A549 treated with AZD9567 at 1 μM for 4 hours (cell line): ENCODE measurements around the gene CCDC92B. TPM values are rescaled to one million over a fixed set of nuclear protein-coding genes. Genes with fewer than 3 reads are reported as not detected.

Source experiments
- total RNA-seq: library from RNA; stranded (reverse); fragments of 200-300 nt; extraction: Qiagen RNA extraction; gene quantifications from 5 replicates; pipeline ENCODE4 v1.2.3, GENCODE V29; 2022; ENCODE audit not compliant: insufficient read depth

CCDC92B gene
- total RNA-seq, result 0.09 to 0.16 TPM (median 0.16 TPM) in 4 of 5 replicates, not detected in the other

GRCh38 chr17:2749058-2749783, at the start of gene CCDC92B:
Gene CCDC92B (minus strand): TSS chr17:2749652. CDS start chr17:2735145, 14,507 bp downstream.

DNA sequence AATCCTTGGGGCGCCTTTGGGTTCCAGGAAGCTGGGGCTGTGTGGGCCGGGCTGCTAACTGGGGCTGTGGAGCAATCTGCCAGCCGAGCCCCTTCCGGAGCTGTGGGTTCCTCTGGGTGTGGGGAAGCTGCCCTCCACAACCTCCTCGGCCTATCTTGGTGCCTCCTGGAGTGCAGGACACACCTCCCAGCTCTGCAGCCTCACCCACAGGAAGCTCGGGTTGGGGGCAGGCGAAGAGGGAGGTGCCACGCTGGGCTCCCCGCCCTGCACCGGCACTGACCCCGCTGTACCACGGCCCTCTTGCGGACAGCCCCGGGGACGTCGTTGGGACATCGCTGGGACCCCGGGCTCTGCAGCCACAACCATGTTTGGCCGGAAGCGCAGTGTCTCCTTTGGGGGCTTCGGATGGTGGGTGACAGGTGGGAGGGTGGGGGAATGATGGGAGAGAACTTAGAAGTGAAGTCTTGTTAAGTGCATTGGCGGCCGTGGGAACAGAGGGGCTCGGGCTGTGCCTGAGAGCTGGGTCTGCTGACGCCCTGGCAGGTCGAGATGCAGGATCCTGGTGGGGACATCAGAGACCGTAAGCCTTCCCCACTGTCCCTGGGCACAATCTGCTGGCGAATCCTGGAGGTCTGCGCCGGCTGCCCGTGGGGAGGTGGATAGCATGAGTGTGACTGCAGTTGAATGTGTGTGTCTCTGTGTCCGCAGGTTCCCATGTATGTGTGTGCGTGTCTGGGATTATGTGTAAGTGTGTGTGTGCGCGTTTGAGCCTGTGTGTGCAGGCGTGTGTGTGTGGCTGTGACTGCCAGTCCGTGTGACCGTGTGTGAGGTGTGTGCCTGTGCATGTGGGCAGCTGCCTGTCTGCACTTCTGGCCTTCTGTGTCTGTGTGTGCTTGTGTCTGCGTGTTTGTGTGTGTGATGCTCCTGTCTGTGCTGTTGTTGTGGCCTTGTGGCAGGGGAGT, 47.0 kb upstream of the CCDC92B start, which contains the start of gene RAP1GAP2:
Gene RAP1GAP2, plus strand, starts transcription at position 275 of the 962 bp plus-strand sequence. Its CDS starts 90 bp downstream, at position 365.

GRCh38 chr17:2711608-2712299, 37.7 kb downstream of the CCDC92B start, which contains the start of gene CLUH:
Gene CLUH (minus strand): TSS chr17:2711764. CDS start chr17:2711661, 103 bp downstream.

Other genes starting within 250 kb of the CCDC92B start
- gene METTL16, start 237.8 kb downstream of the CCDC92B start, total RNA-seq, result 30.9 to 31.3 TPM (median 31.1 TPM) in 5 replicates
- 185 to 253 TPM (median 197 TPM) in 5 replicates for gene PAFAH1B1, start 156.0 kb downstream of the CCDC92B start, total RNA-seq
- gene CLUH, start 37.9 kb downstream of the CCDC92B start, total RNA-seq, result 116 to 130 TPM (median 124 TPM) in 5 replicates
- gene RAP1GAP2, start 46.8 kb upstream of the CCDC92B start, total RNA-seq, result 17.0 to 36.6 TPM (median 21.4 TPM) in 5 replicates